IMR-90 (cell line): ENCODE data around the gene RXFP4.

Experiments
- ELK1 ChIP-seq: fragments of 150-350 bp; IDR thresholded peaks from 2 replicates; pipeline ENCODE4 v1.6.1; 2016; ENCODE audit warnings: low read depth, mild to moderate bottlenecking, low read length, moderate library complexity, borderline replicate concordance
- FOS ChIP-seq: fragments of 150-350 bp; IDR thresholded peaks from 2 replicates; pipeline ENCODE4 v1.6.1; 2016; ENCODE audit warnings: low read depth, low read length
- NFE2L2 ChIP-seq: fragments of 150-350 bp; IDR thresholded peaks from 2 replicates; pipeline ENCODE4 v1.6.1; 2016; ENCODE audit warnings: low read depth, mild to moderate bottlenecking, low read length
- POLR2A ChIP-seq: IDR thresholded peaks from 2 replicates; pipeline ENCODE4 v1.6.1; 2012; ENCODE audit warnings: mild to moderate bottlenecking, low read depth, low read length
- TF ChIP-seq, protein P1 (sequence below): conservative IDR thresholded peaks from 2 replicates; pipeline ENCODE4 v1.5.1; 2012; ENCODE audit warnings: mild to moderate bottlenecking, low read depth, low read length, improper control_type of control experiment

- no peak for TF ChIP-seq FOS
- TF ChIP-seq, protein P1, sequence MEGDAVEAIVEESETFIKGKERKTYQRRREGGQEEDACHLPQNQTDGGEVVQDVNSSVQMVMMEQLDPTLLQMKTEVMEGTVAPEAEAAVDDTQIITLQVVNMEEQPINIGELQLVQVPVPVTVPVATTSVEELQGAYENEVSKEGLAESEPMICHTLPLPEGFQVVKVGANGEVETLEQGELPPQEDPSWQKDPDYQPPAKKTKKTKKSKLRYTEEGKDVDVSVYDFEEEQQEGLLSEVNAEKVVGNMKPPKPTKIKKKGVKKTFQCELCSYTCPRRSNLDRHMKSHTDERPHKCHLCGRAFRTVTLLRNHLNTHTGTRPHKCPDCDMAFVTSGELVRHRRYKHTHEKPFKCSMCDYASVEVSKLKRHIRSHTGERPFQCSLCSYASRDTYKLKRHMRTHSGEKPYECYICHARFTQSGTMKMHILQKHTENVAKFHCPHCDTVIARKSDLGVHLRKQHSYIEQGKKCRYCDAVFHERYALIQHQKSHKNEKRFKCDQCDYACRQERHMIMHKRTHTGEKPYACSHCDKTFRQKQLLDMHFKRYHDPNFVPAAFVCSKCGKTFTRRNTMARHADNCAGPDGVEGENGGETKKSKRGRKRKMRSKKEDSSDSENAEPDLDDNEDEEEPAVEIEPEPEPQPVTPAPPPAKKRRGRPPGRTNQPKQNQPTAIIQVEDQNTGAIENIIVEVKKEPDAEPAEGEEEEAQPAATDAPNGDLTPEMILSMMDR: no peak
- TF ChIP-seq POLR2A: no peak
- no peak for TF ChIP-seq NFE2L2
- TF ChIP-seq ELK1: no peak
Observed at GRCh38 chr1:155971910-155972809, 30.7 kb downstream of the RXFP4 start.
